HG02678 (cell line): Measurements from ENCODE around the gene WASL.
A peak's percentile ranks its signal among the peaks of the same experiment; 100 is the strongest.
"Not testable (repeated sequence)": the region's sequence is repeated elsewhere in the genome, so short reads cannot be mapped to it uniquely, and the experiment has no call there.

Experiments
- ATAC-seq: cut with Tn5 transposase; IDR thresholded peaks from one replicate; pipeline ENCODE4 v1.9.1; 2021; ENCODE audit warnings: mild to moderate bottlenecking, moderate library complexity; ENCODE audit not compliant: unreplicated experiment

Gene WASL

GRCh38 chr7:123748734-123749536 lies at the start of gene WASL:
Gene WASL (minus strand): TSS chr7:123749003. CDS start chr7:123748734, 269 bp downstream.
- ATAC-seq: peak; percentile 72

GRCh38 chr7:123797673-123798531 lies 49.1 kb upstream of the WASL start:
- no peak for ATAC-seq

DNA sequence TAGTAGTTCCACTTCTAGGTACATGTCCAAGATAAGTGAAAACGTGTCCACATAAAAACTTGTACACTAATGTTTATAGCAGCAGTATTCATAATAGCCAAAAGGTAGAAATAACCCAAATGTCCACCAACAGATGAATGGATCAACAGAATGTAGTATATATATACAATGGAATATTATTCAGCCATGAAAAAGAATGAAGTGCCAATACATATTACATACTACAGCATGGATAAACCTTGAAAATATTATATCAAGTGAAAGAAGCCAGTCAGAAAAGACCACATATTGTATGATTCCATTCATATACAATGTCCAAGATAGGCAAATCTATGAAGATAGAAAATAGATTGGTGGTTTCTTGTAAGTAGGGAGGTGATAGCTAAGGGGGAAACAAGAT lies 47.8 kb upstream of the WASL start:
- ATAC-seq: no peak

- no peak for ATAC-seq
Measured at GRCh38 chr7:123795917-123796316, 47.1 kb upstream of the WASL start.

- ATAC-seq: not testable (repeated sequence)
Measured at GRCh38 chr7:123795116-123795515, 46.3 kb upstream of the WASL start.

DNA sequence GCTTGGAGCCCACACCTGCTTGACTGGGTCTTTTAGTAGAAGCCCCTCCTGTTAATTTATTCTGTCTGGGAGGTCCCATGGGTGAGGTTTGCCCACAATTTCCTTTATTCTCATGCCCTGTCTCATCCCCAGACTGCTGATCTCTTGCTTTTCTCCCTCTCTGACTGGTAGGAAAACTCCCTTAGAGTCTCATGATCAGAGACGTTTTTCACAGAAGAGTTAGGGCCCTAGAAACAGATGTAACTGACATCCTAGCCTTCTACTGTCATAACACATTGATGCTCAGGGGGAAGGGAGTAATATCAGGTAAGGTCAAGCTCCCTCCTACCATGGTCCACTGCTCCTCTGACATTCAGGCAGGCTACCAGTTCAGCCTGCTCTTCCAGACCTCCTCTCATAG lies 43.7 kb upstream of the WASL start:
- peak; percentile 62 for ATAC-seq

DNA sequence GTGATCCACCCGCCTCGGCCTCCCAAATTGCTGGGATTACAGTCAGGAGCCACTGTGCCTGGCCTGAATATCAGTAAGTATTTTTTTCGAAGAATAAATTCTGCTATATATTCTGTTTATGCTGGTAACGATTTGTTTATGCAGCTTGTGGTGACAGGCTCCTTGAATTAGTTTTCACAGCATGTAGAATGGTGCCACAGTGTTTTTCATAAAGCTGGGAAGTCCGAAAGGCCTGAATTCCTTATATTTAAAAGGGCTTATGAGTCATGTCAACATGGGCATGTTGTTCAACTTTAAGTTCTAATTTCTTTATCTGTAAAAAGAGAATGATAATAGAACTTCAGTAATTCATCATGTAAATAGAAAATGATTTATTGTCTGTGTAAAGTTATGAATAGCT lies 42.2 kb upstream of the WASL start:
- no peak for ATAC-seq

- no peak for ATAC-seq
Measured at GRCh38 chr7:123789817-123790216, 41.0 kb upstream of the WASL start.

GRCh38 chr7:123789206-123789784 lies 40.5 kb upstream of the WASL start:
- no peak for ATAC-seq

DNA sequence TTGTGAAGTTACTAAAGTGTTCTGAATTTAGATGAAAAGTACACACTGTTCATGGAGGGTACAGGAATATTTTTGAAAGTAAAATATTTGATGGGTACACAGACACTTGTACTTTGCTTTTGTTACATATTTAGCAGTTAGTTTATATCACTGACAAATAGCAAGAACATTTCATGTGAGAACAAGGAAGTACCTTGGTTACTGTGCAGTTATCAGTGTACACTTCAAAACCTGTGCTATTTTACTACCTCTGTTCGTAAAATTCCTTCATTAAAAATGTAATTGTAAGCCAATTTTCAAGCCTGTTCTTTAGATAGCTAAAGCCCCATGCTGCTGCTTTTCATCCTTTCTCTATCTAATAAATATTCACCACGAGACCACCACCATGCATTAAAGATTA lies 39.8 kb upstream of the WASL start:
- no peak for ATAC-seq

- no peak for ATAC-seq
Measured at GRCh38 chr7:123787220-123788007, 38.6 kb upstream of the WASL start.

- no peak for ATAC-seq
Measured at GRCh38 chr7:123784263-123784662, 35.5 kb upstream of the WASL start.

DNA sequence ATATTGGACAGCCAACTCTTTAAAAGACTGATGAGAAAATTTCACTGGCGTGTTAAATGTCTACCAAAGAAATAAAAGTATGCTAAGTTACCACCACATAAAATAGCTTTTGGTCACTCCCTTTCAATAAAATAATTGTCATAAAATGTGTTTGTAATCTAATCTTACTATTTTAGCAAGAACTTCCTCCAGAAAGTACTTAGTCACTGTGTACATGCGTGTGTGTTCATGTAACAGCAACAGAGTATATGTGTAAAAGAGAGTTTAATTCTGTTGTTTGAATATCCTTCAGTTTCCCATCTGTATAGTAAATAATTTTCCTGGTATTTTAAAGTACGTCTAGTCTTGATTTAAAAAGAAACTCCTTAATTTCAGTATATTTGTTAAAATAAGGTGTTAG lies 35.0 kb upstream of the WASL start:
- ATAC-seq: no peak

DNA sequence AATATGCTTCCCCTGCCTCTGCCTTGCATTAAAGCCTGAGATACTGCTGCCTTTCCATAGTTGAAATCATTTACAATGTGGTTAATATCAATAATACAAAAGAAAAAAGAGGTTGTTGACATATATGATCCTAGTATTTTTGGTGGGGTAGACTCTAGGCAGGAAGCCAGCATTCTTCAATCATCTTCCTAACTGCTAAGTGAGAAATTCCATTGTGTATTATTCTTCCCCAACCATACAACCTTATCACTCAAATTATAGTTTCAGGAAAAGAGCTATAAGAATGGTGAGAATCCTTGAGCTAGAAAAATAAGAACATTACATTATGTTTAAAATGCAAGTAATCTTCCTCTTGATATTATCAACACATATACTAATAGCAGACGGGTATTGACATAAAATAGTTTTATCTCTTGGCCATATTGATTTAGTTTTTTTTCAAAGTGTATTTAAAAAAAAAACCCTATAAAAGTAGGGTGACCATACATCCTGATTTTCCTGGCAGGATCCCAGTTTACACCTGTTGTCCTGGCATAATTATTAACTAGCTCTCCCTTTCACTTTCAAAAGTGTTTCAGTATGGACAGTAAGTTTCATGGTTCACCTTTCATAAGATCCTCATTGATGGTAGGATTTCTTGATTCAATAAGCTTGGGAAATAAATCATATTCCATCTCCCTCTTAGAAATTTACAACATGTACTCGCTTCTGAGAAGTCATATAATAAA lies 33.4 kb upstream of the WASL start:
- no peak for ATAC-seq

- ATAC-seq: not testable (repeated sequence)
Measured at GRCh38 chr7:123780472-123780871, 31.7 kb upstream of the WASL start.

DNA sequence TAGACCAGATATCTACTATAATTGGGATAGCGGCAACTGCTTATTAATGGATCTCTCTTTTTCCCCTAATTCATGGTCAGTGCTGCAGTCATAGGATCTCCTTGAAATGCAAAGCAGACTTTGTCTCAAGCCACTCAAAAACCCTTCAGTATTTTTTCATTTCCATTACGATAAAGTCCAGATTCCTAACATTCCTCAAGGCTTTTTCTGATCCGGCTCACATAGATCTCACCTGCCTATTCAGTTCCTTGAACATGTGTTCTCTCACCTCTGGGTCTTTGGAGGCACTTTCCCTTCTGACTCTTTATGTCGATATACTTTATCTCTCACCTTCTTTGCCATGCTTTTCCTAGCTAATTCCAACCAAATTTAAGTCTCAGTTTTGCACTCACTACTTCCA lies 25.7 kb upstream of the WASL start:
- no peak for ATAC-seq

GRCh38 chr7:123773481-123773880 lies 24.7 kb upstream of the WASL start:
- ATAC-seq: no peak

DNA sequence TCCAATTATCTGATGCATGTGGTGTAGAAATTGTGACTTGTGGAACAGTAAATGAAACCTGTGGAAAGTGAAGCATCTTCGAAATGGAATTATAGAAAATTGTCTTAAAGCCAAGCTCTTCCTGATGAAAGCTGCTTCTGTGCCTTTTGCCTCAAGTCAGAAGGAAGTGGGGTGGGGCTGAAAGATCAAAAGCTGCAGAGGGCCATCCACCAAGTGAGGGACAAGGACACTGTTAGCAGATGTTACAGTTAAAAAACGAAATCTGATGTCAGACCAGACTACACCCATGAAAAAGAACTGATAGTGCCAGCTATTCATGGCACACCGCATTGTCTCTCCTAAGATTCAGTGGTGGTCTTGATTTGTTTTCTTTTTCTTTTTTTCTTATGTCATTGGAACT lies 23.8 kb upstream of the WASL start:
- ATAC-seq: no peak

DNA sequence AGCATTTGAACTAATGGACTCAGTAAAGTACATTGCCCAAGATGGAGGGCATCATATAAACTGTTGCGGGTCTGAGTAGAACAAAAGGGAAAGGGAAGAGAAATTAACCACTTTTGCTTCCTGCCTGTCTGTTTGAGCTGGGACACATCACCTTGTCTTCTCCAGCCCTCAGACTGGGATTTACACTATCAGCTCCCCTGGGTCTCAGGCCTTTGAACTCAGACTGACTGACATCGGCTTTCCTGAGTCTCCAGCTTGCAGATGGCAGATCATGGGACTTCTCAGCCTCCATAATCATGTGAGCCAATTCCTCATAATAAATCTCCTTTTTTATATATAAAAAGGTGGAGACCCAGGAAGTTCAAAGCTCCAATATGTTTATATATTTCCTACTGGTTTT lies 23.0 kb upstream of the WASL start:
- ATAC-seq: no peak

DNA sequence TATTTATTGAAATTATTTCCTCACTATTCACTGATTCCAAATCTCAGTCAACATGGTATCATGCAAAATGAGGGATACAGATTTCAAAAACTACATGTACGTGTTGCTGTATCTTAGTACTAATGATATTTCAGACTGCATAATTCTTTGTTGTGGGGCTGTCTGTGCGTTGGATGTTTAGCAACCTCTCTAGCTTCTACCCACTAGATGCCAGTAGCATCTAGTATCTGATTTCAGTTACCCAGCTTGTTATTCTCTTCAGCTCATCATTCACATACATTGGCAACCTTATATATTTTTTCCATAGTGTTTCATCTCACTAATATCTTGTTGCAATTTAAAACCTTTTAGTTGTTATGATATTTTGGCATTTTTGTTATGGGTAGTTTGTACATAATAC lies 22.5 kb upstream of the WASL start:
- ATAC-seq: no peak
